ENCODE results near the gene CYP17A1.

GRCh38 chr10:102865620-102866019 is 28.4 kb upstream of the CYP17A1 start:
- TF ChIP-seq POLR2A (IDR thresholded peaks at IDR 0.05) (no peak), CTCF (IDR thresholded peaks at IDR 0.05) (no peak)
